B cell (primary cell): ENCODE results near the gene METRNL. TPM values are rescaled to one million over a fixed set of nuclear protein-coding genes. Genes with fewer than 3 reads are reported as not detected.

Experiments used
- ATAC-seq: fragments of 200-7000 bp; cut with Tn5 transposase; one replicate; pipeline ENCODE4 v1.10.0; 2021; ENCODE audit warnings: low read depth, mild to moderate bottlenecking, moderate number of reproducible peaks, moderate library complexity
- CTCF ChIA-PET: fragments of 350-600 bp; sonication (Branson Sonifier 250); formaldehyde crosslinking; loops from one replicate; lab custom pipeline; 2021; ENCODE audit warnings: antibody characterized with exemption, inconsistent platforms; lab: Charles Lee
- POLR2A ChIA-PET: fragments of 350-600 bp; sonication (Branson Sonifier 250); formaldehyde crosslinking; loops from one replicate; lab custom pipeline; 2021; ENCODE audit warnings: antibody characterized with exemption; lab: Charles Lee
- DNase-seq: peaks from one replicate; pipeline ENCODE4 v3.0.0; 2013
- H2AFZ ChIP-seq: 2 replicates; pipeline ENCODE4 v1.6.1; 2012; ENCODE audit warnings: mild to moderate bottlenecking, low read depth, low read length; ENCODE audit not compliant: insufficient read depth, poor library complexity, severe bottlenecking
- H3K27ac ChIP-seq, 2 donors: 1 replicate in 1 of 2; 2 replicates in 1 of 2; pipeline ENCODE4 v1.5.1; 2012 to 2013; ENCODE audit warnings: low read length in 2 of 2, mild to moderate bottlenecking in 2 of 2, moderate library complexity in 1 of 2
- H3K27me3 ChIP-seq, 4 experiments: fragments of 200-600 bp in 1 of 4; sonication (generic) in 1 of 4; replicated peaks in 1 of 4; 1 replicate in 2 of 4; 2 replicates in 2 of 4; pipeline versions ENCODE4 v1.6.1 to v1.7.0; 2013 to 2016; ENCODE audit warnings: low read length in 3 of 4, mild to moderate bottlenecking in 2 of 4, mixed read lengths in 1 of 4, moderate library complexity in 1 of 4; ENCODE audit not compliant: insufficient read depth in 4 of 4, control insufficient read depth in 3 of 4; ENCODE audit errors: control extremely low read depth in 1 of 4
- H3K36me3 ChIP-seq, 2 experiments: replicated peaks in 1 of 2; 1 replicate in 1 of 2; 2 replicates in 1 of 2; pipeline versions ENCODE4 v1.6.1 to v1.7.1; 2013; ENCODE audit warnings: low read length in 1 of 2; ENCODE audit not compliant: insufficient read depth in 2 of 2, control insufficient read depth in 1 of 2; ENCODE audit errors: control extremely low read depth in 1 of 2, extremely low read depth in 1 of 2
- H3K4me1 ChIP-seq, 2 donors: fragments of 200-600 bp in 1 of 2; sonication (generic) in 1 of 2; 1 replicate in 1 of 2; 2 replicates in 1 of 2; pipeline versions ENCODE4 v1.5.1 to v1.6.1; 2013 to 2017; ENCODE audit warnings: low read length in 2 of 2; ENCODE audit not compliant: control insufficient read depth in 2 of 2, insufficient read depth in 2 of 2
- H3K4me2 ChIP-seq: replicated peaks from 2 replicates; pipeline ENCODE3; 2012; ENCODE audit warnings: mild to moderate bottlenecking, low read depth, low read length; ENCODE audit not compliant: poor library complexity, severe bottlenecking
- H3K4me3 ChIP-seq, 5 experiments: fragments of 200-600 bp in 1 of 5; sonication (generic) in 1 of 5; 1 replicate in 3 of 5; 2 replicates in 2 of 5; pipeline versions ENCODE4 v1.5.1 to v1.7.0; 2011 to 2016; ENCODE audit warnings: low read length in 4 of 5, mild to moderate bottlenecking in 4 of 5, low read depth in 2 of 5, control low read depth in 1 of 5, moderate library complexity in 1 of 5; ENCODE audit not compliant: insufficient read depth in 1 of 5; ENCODE audit errors: control extremely low read depth in 1 of 5, extremely low read depth in 1 of 5
- H3K79me2 ChIP-seq: fragments of 200-600 bp; sonication (generic); one replicate; pipeline ENCODE4 v1.6.0; 2016; ENCODE audit warnings: low read length; ENCODE audit not compliant: control insufficient read depth, insufficient read depth
- H3K9ac ChIP-seq: fragments of 200-600 bp; sonication (generic); 2 replicates; pipeline ENCODE4 v1.6.1; 2017; ENCODE audit warnings: mild to moderate bottlenecking, low read length, moderate library complexity
- H3K9me3 ChIP-seq, 3 donors: one replicate each; pipeline versions ENCODE4 v1.6.1 to v1.7.1; 2013; ENCODE audit warnings: low read length in 2 of 3; ENCODE audit not compliant: control insufficient read depth in 2 of 3, insufficient read depth in 1 of 3; ENCODE audit errors: control extremely low read depth in 1 of 3
- H4K20me1 ChIP-seq: 2 replicates; pipeline ENCODE4 v1.6.0; 2012; ENCODE audit warnings: mild to moderate bottlenecking, low read length; ENCODE audit not compliant: insufficient read depth, control insufficient read depth, poor library complexity, severe bottlenecking
- H3K27ac Mint-ChIP-seq: one replicate; pipeline ENCODE4 v1.8.0; 2021; ENCODE audit warnings: mixed read lengths
- H3K27me3 Mint-ChIP-seq: one replicate; pipeline ENCODE4 v1.8.0; 2021; ENCODE audit warnings: mixed read lengths
- H3K4me1 Mint-ChIP-seq: one replicate; pipeline ENCODE4 v1.8.0; 2021; ENCODE audit warnings: mixed read lengths
- H3K4me3 Mint-ChIP-seq: one replicate; pipeline ENCODE4 v1.8.0; 2021; ENCODE audit warnings: mixed read lengths
- H3K9me3 Mint-ChIP-seq: one replicate; pipeline ENCODE4 v1.8.0; 2022; ENCODE audit warnings: mixed read lengths; ENCODE audit not compliant: insufficient read depth
- CTCF ChIP-seq: fragments of 200-600 bp; IDR thresholded peaks from one replicate; pipeline ENCODE4 v1.8.0; 2022; ENCODE audit warnings: antibody characterized with exemption, mild to moderate bottlenecking
- EZH2 ChIP-seq: IDR thresholded peaks from 2 replicates; pipeline ENCODE4 v1.6.1; 2012; ENCODE audit warnings: borderline replicate concordance, low read depth, mild to moderate bottlenecking, moderate library complexity, low read length; ENCODE audit not compliant: insufficient read depth, poor library complexity, severe bottlenecking
- WGBS: methylation state at CpG from one replicate; pipeline ENCODE4 v1.1.5; 2013; ENCODE audit warnings: missing lambda C conversion rate; ENCODE audit not compliant: insufficient coverage; 5-methylcytosine and 5-hydroxymethylcytosine counted together
- intact Hi-C: fragments of 100-400 bp; cut with micrococcal nuclease; formaldehyde crosslinking; loops from one replicate; pipeline ENCODE4 v1.10.0; 2022
- polyA plus RNA-seq: library from polyadenylated mRNA; depleted of rRNA; stranded (reverse); fragments of >200 nt; gene quantifications from 2 replicates; pipeline ENCODE4 v1.2.3, GENCODE V29; 2012
- total RNA-seq, 2 donors: library from RNA; stranded (reverse); fragments of 120-200 nt in 1 of 2; gene quantifications; 1 replicate in 1 of 2; 2 replicates in 1 of 2; pipeline versions ENCODE4 v1.2.3 to v1.2.4, GENCODE V29; 2013 to 2022

Gene METRNL
- total and polyA plus RNA-seq, 2 donors (not counting 1 experiment from before 2014, with no cell fraction given), result 11.8 to 18.4 TPM

GRCh38 chr17:83046448-83047181, 32.8 kb upstream of the METRNL start:
- Mint-ChIP-seq H3K4me3 (no peak overlapping the region), H3K27me3 (no peaks in the 10 kb centered on the region), H3K27ac (no peak overlapping the region), H3K9me3 (peaks cover 9% of the 10 kb centered on the region), H3K4me1 (peaks cover 20% of the 10 kb centered on the region)
- no peaks in the 10 kb centered on the region for H4K20me1 ChIP-seq
- H3K4me3 ChIP-seq, result no peak overlapping the region
- DNase-seq (no peak), ATAC-seq (no peak)
- no peak for TF ChIP-seq CTCF
- no peak for TF ChIP-seq EZH2
- ChIA-PET CTCF (no interaction called here), POLR2A (no interaction called here)
- intact Hi-C loops, result loop anchor here (10.0 kb wide), 1 partner anchor 62 kb away; no protein-coding TSS in a partner anchor
- 96% methylated on average over 10 of the region's 12 CpGs for WGBS
- H3K4me2 ChIP-seq, result no peak overlapping the region
- H3K27ac ChIP-seq, result no peak overlapping the region
- no peaks in the 10 kb centered on the region for H3K27me3 ChIP-seq
- H3K9me3 ChIP-seq, result peaks cover 2 to 12% (median 11%) of the 10 kb centered on the region in 3 donors
- H3K79me2 ChIP-seq, result no peaks in the 10 kb centered on the region
- H3K9ac ChIP-seq, result no peak overlapping the region
- peaks cover 8 to 12% of the 10 kb centered on the region in 2 donors for H3K4me1 ChIP-seq
- peaks cover 2 to 6% of the 10 kb centered on the region in 2 experiments for H3K36me3 ChIP-seq
- H2AFZ ChIP-seq, result no peak overlapping the region

GRCh38 chr17:83047182-83047478, 32.3 kb upstream of the METRNL start:
- H3K36me3 ChIP-seq, result peaks cover 2 to 5% of the 10 kb centered on the region in 2 experiments
- Mint-ChIP-seq H3K4me1 (peaks cover 23% of the 10 kb centered on the region), H3K27me3 (no peaks in the 10 kb centered on the region), H3K27ac (no peak overlapping the region), H3K4me3 (no peak overlapping the region), H3K9me3 (peaks cover 6% of the 10 kb centered on the region)
- no peak for ATAC-seq
- no peaks in the 10 kb centered on the region for H3K27me3 ChIP-seq
- TF ChIP-seq CTCF (no peak), EZH2 (no peak)
- no peak overlapping the region for H3K9ac ChIP-seq
- no peak overlapping the region for H3K27ac ChIP-seq
- 50% methylated on average over 1 of the region's 2 CpGs for WGBS
- DNase-seq, result no peak
- no peak overlapping the region for H3K4me2 ChIP-seq
- H2AFZ ChIP-seq, result no peak overlapping the region
- H3K4me1 ChIP-seq, result peaks cover 9 to 15% of the 10 kb centered on the region in 2 donors
- peaks cover 2 to 7% (median 7%) of the 10 kb centered on the region in 3 donors for H3K9me3 ChIP-seq
- POLR2A ChIA-PET, result no interaction called here
- H4K20me1 ChIP-seq, result no peaks in the 10 kb centered on the region
- no peak overlapping the region for H3K4me3 ChIP-seq
- intact Hi-C loops, result loop anchor here (10.0 kb wide), 1 partner anchor 62 kb away; no protein-coding TSS in a partner anchor
- no peaks in the 10 kb centered on the region for H3K79me2 ChIP-seq
- CTCF ChIA-PET, result no interaction called here
